K562 (cell line): ENCODE data around the gene EHBP1L1. TPM values are rescaled to one million over a fixed set of nuclear protein-coding genes. Genes with fewer than 3 reads are reported as not detected.

Experiments used
- ATAC-seq: fragments of 200-7000 bp; cut with Tn5 transposase; 3 replicates; pipeline ENCODE4 v1.9.1; 2020; ENCODE audit warnings: moderate library complexity
- BruUV-seq: library from RNA; stranded (reverse); fragments of 400-500 nt; replicated peaks from 2 replicates; lab custom pipeline; 2021; lab: Mats Ljungman, UMichigan
- CTCF ChIA-PET: fragments of 300-600 bp; formaldehyde crosslinking; extraction: SDS; loops from one replicate; lab custom pipeline; 2021; ENCODE audit warnings: low intra/inter-chr PET ratio; lab: Yijun Ruan, JAX
- POLR2A ChIA-PET: fragments of 300-600, 350-650 bp; sonication (Branson Sonifier 250); formaldehyde crosslinking; extraction: SDS; loops from one replicate; lab custom pipeline; 2021; ENCODE audit warnings: antibody characterized with exemption, inconsistent platforms; lab: Yijun Ruan, JAX
- DNase-seq, 4 experiments: peaks; one replicate each; pipeline versions ENCODE4 v3.0.0 to v3.0.0-alpha.2; 2011 to 2018; ENCODE audit warnings: low spot score in 3 of 4, mixed read lengths in 3 of 4; ENCODE audit errors: extremely low read depth in 1 of 4
- FAIRE-seq: peaks from 2 replicates; lab custom pipeline; 2011; peaks lifted over from hg19 to GRCh38; lab: Jason Lieb, UNC
- H2AFZ ChIP-seq: 2 replicates; pipeline ENCODE4 v1.6.0; 2011; ENCODE audit warnings: low read depth, low read length, control low read depth, inconsistent platforms
- H3K27ac ChIP-seq: fragments of 200-600 bp; 3 replicates; pipeline ENCODE4 v1.8.0; 2011; ENCODE audit warnings: low read depth, mild to moderate bottlenecking, control low read depth, inconsistent platforms, low read length, moderate library complexity, mixed read lengths; ENCODE audit errors: extremely low read depth
- H3K27me3 ChIP-seq, 2 experiments: fragments of 300-600 bp in 1 of 2; 2 replicates in 1 of 2; 3 replicates in 1 of 2; pipeline versions ENCODE4 v1.6.0 to v1.8.0; 2011; ENCODE audit warnings: inconsistent platforms in 2 of 2, low read length in 2 of 2, mild to moderate bottlenecking in 1 of 2, mixed read lengths in 1 of 2, moderate library complexity in 1 of 2; ENCODE audit not compliant: control insufficient read depth in 2 of 2, insufficient read depth in 2 of 2
- H3K36me3 ChIP-seq: fragments of 300-600 bp; 3 replicates; pipeline ENCODE4 v1.8.0; 2011; ENCODE audit warnings: mild to moderate bottlenecking, low read length, inconsistent platforms; ENCODE audit not compliant: control insufficient read depth, insufficient read depth
- H3K4me1 ChIP-seq, 2 experiments: fragments of 200-600 bp in 1 of 2; replicated peaks in 1 of 2; 2 replicates in 1 of 2; 3 replicates in 1 of 2; pipeline versions ENCODE4 v1.5.1 to v1.8.0; 2011; ENCODE audit warnings: inconsistent platforms in 2 of 2, low read length in 2 of 2, mild to moderate bottlenecking in 1 of 2, mixed read lengths in 1 of 2, moderate library complexity in 1 of 2; ENCODE audit not compliant: control insufficient read depth in 2 of 2, insufficient read depth in 2 of 2
- H3K4me2 ChIP-seq: 2 replicates; pipeline ENCODE4 v1.6.1; 2011; ENCODE audit warnings: low read length, control low read depth, inconsistent platforms, mixed read lengths; ENCODE audit not compliant: insufficient read depth
- H3K4me3 ChIP-seq: fragments of 200-600 bp; sonication (generic), shearing (Covaris generic); 2 replicates; pipeline ENCODE4 v1.5.1; 2016; ENCODE audit warnings: control low read depth, inconsistent platforms
- H3K79me2 ChIP-seq: fragments of 200-600 bp; 3 replicates; pipeline ENCODE4 v1.8.0; 2011; ENCODE audit warnings: low read length, inconsistent platforms; ENCODE audit not compliant: control insufficient read depth, insufficient read depth
- H3K9ac ChIP-seq, 2 experiments: 2 replicates each; pipeline versions ENCODE4 v1.6.0 to v1.6.1; 2011; ENCODE audit warnings: low read depth in 2 of 2, low read length in 2 of 2, control low read depth in 1 of 2, inconsistent platforms in 1 of 2, mild to moderate bottlenecking in 1 of 2, mixed read lengths in 1 of 2; ENCODE audit not compliant: insufficient read depth in 1 of 2
- H3K9me1 ChIP-seq: one replicate; pipeline ENCODE4 v1.6.0; 2011; ENCODE audit warnings: inconsistent platforms, mild to moderate bottlenecking, low read length, moderate library complexity; ENCODE audit not compliant: control insufficient read depth, insufficient read depth
- H3K9me3 ChIP-seq: replicated peaks from 2 replicates; pipeline ENCODE4 v1.5.1; 2011; ENCODE audit warnings: low read depth, low read length, inconsistent platforms; ENCODE audit not compliant: control insufficient read depth, insufficient read depth
- H4K20me1 ChIP-seq: replicated peaks from 2 replicates; pipeline ENCODE4 v1.6.1; 2011; ENCODE audit warnings: low read length, inconsistent platforms, mixed read lengths; ENCODE audit not compliant: control insufficient read depth, insufficient read depth
- DMBX1 ChIP-seq: fragments of 250-450 bp; sonication (Bioruptor Pico); IDR thresholded peaks from 2 replicates; pipeline ENCODE4 v1.8.0; 2022; ENCODE audit warnings: inconsistent platforms, mild to moderate bottlenecking, moderate library complexity, borderline replicate concordance
- POLR2G ChIP-seq: fragments of 200-400 bp; formaldehyde crosslinking; IDR thresholded peaks from 2 replicates; pipeline ENCODE4 v1.6.1; 2017; ENCODE audit warnings: low read depth, mild to moderate bottlenecking, antibody characterized with exemption, low read length, moderate library complexity
- RBFOX2 ChIP-seq: fragments of 200-400 bp; formaldehyde crosslinking; IDR thresholded peaks from 2 replicates; pipeline ENCODE4 v1.6.1; 2017; ENCODE audit warnings: low read depth, mild to moderate bottlenecking, low read length, moderate library complexity
- ZNF316 ChIP-seq: fragments of 450-650 bp; IDR thresholded peaks from 2 replicates; pipeline ENCODE4 v1.6.1; 2016
- ZNF586 ChIP-seq: fragments of 450-650 bp; formaldehyde crosslinking; conservative IDR thresholded peaks from 2 replicates; pipeline ENCODE4 v1.4.0; 2020; ENCODE audit warnings: mild to moderate bottlenecking, moderate library complexity
- WGBS: fragments of 100-300 bp; shearing (Covaris generic); methylation state at CpG from one replicate; pipeline ENCODE4 v1.1.6; 2016; ENCODE audit warnings: low coverage, mixed read lengths; ENCODE audit not compliant: insufficient coverage; ENCODE audit errors: missing lambda C conversion rate; 5-methylcytosine and 5-hydroxymethylcytosine counted together
- in situ Hi-C: fragments of 300-500 bp; cut with MboI; formaldehyde crosslinking; loops from 4 replicates; pipeline ENCODE4 v1.15.0; 2018; ENCODE audit warnings: inconsistent platforms, mixed read lengths
- intact Hi-C: fragments of 100-400 bp; cut with micrococcal nuclease; formaldehyde crosslinking; loops from 2 replicates; pipeline ENCODE4 v1.14.2; 2022
- polyA plus RNA-seq, 8 experiments: library from polyadenylated mRNA; depleted of rRNA in 4 of 8; stranded (reverse) in 5 of 8; unstranded in 3 of 8; fragments of >200 nt; fragmentation: Nextera tagmentation in 2 of 8; fragmentation: Illumina TruSeq in 1 of 8; extraction: Ambion mirVana in 2 of 8; extraction: Trizol in 1 of 8; gene quantifications; 2 replicates each; pipeline versions ENCODE4 v1.2.1 to v1.2.3, GENCODE V29; 2011 to 2014; ENCODE audit warnings: inconsistent platforms in 1 of 8, missing spikeins in 1 of 8
- total RNA-seq, 7 experiments: library from RNA; depleted of rRNA in 6 of 7; stranded (reverse); fragments of >200 nt in 6 of 7; fragmentation: Illumina TruSeq in 2 of 7; extraction: Trizol in 2 of 7; gene quantifications; 2 replicates each; pipeline versions ENCODE4 v1.2.1 to v1.2.3, GENCODE V29; 2011 to 2021; ENCODE audit warnings: low replicate concordance in 1 of 7
- TF ChIP-seq, protein P1 (sequence below): sonication (generic); formaldehyde crosslinking; IDR thresholded peaks from 2 replicates; pipeline ENCODE4 v1.8.1; 2023; ENCODE audit warnings: mild to moderate bottlenecking, missing genetic modification reagents
- TF ChIP-seq, protein P2 (sequence below): sonication (generic); formaldehyde crosslinking; IDR thresholded peaks from 2 replicates; pipeline ENCODE4 v1.8.0; 2022; ENCODE audit warnings: mild to moderate bottlenecking, missing genetic modification reagents, borderline replicate concordance

EHBP1L1 gene
- total and polyA plus RNA-seq, 9 of the 15 experiments (the other 6 are each of a cell fraction or from before 2014, with no cell fraction given): 0.03 to 87.1 (median 26.3) TPM

DNA sequence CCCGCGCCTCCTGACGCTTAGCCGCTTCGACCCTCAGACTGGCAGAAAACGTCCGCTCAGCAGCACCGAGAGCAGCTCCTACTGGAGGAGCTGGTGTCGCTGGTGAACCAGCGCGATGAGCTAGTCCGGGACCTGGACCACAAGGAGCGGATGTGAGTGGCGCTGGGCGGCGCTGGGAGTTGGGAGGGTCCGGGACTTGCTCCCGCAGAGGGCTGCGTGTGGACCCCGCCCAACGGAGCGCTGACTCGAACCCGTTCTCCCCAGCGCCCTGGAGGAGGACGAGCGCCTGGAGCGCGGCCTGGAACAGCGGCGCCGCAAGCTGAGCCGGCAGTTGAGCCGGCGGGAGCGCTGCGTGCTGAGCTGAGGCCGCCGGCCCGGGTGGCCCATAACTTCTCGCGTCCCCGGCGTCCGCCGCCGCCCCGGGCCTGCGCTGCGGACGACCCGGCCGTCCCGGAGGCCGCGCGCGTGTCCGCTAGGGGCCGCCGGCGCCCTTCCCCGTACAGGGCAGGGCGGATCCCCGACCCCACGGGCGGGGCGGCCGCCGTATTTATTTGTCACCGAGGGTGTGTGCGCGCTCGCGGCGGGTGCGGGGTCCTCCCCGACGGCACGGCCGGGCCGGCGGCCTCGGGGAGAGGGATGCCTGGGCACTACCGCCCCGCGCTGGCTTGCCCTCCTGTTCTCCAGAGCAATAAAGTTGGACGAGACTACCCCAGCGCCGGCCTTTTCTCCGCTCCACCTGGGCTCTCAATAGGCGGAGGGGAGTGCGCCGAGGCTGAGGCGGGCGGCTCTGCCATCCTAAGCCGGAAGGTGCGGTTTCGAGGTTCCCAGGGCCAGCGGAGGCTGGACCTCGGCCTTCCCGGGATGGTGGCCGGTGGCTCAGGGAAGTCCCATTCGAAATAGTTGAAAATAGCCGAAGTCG, 16.3 kb downstream of the EHBP1L1 start:
- H3K9me3 ChIP-seq: no peaks in the 10 kb centered on the region
- H3K27me3 ChIP-seq: no peaks in the 10 kb centered on the region
- H4K20me1 ChIP-seq: 0 out of 2 replicates have a peak, but pooled peaks cover 4% of the 10 kb centered on the region
- H3K4me2 ChIP-seq: no peak overlapping the region
- H3K4me3 ChIP-seq: no peak overlapping the region
- no peak overlapping the region for H2AFZ ChIP-seq
- peaks cover 4% of the 10 kb centered on the region for H3K9me1 ChIP-seq
- peaks cover 22 to 62% of the 10 kb centered on the region in 2 experiments for H3K4me1 ChIP-seq
- in situ Hi-C loops: no loop called here
- H3K36me3 ChIP-seq: peaks cover 39% of the 10 kb centered on the region; the same call in 2 of the 3 replicates
- DNase-seq (no peak), ATAC-seq (no peak), FAIRE-seq (no peak)
- ChIA-PET CTCF (no interaction called here), POLR2A (interaction anchor here (0.8 to 2.4 kb wide), 5 partner anchors 8 to 93 kb away, joined by 3 to 10 read pairs (median 5); partner anchors contain the start of gene MALAT1)
- intact Hi-C loops: no loop called here
- WGBS: 95% methylated on average over 26 of the region's 106 CpGs
- no peak overlapping the region for H3K9ac ChIP-seq
- peaks cover 3% of the 10 kb centered on the region; the same call in 1 of the 3 replicates for H3K79me2 ChIP-seq
- TF ChIP-seq, protein P1, sequence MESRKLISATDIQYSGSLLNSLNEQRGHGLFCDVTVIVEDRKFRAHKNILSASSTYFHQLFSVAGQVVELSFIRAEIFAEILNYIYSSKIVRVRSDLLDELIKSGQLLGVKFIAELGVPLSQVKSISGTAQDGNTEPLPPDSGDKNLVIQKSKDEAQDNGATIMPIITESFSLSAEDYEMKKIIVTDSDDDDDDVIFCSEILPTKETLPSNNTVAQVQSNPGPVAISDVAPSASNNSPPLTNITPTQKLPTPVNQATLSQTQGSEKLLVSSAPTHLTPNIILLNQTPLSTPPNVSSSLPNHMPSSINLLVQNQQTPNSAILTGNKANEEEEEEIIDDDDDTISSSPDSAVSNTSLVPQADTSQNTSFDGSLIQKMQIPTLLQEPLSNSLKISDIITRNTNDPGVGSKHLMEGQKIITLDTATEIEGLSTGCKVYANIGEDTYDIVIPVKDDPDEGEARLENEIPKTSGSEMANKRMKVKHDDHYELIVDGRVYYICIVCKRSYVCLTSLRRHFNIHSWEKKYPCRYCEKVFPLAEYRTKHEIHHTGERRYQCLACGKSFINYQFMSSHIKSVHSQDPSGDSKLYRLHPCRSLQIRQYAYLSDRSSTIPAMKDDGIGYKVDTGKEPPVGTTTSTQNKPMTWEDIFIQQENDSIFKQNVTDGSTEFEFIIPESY (CRISPR knock-in tag): peak; percentile 62; the same call in 1 of the 2 replicates
- TF ChIP-seq, protein P2, sequence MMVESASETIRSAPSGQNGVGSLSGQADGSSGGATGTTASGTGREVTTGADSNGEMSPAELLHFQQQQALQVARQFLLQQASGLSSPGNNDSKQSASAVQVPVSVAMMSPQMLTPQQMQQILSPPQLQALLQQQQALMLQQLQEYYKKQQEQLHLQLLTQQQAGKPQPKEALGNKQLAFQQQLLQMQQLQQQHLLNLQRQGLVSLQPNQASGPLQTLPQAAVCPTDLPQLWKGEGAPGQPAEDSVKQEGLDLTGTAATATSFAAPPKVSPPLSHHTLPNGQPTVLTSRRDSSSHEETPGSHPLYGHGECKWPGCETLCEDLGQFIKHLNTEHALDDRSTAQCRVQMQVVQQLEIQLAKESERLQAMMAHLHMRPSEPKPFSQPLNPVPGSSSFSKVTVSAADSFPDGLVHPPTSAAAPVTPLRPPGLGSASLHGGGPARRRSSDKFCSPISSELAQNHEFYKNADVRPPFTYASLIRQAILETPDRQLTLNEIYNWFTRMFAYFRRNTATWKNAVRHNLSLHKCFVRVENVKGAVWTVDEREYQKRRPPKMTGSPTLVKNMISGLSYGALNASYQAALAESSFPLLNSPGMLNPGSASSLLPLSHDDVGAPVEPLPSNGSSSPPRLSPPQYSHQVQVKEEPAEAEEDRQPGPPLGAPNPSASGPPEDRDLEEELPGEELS: no peak
- TF ChIP-seq DMBX1 (CRISPR knock-in tag) (no peak), RBFOX2 (peak; percentile 47), ZNF316 (peak; percentile 27; the same call in 1 of the 2 replicates), POLR2G (peak; percentile 27; the same call in 1 of the 2 replicates), ZNF586 (no peak)
- H3K27ac ChIP-seq: no peak overlapping the region
- BruUV-seq: TSS peak; percentile 45
